NB4 (cell line): ENCODE measurements around the gene GRAMD2B.

Source experiments
- CTCF ChIP-seq: IDR thresholded peaks from one replicate; pipeline ENCODE4 v1.5.1; 2012; ENCODE audit warnings: low read depth, low read length
- POLR2A ChIP-seq: IDR thresholded peaks from 2 replicates; pipeline ENCODE4 v1.6.1; 2011; ENCODE audit warnings: mild to moderate bottlenecking; ENCODE audit not compliant: insufficient read length; ENCODE audit errors: extremely low read depth

- no peak for TF ChIP-seq POLR2A
- no peak for TF ChIP-seq CTCF
Observed at GRCh38 chr5:126462239-126463014, 39.2 kb downstream of the GRAMD2B start.
